C4-2B (cell line): Measurements from ENCODE around the gene FAM186B.
"Not testable (repeated sequence)": the region's sequence is repeated elsewhere in the genome, so short reads cannot be mapped to it uniquely, and the experiment has no call there.

Experiments
- H3K27ac ChIP-seq: fragments of 450-650 bp; 2 replicates; pipeline ENCODE4 v1.5.1; 2017
- CTCF ChIP-seq: fragments of 450-650 bp; conservative IDR thresholded peaks from 2 replicates; pipeline ENCODE4 v1.5.1; 2017; ENCODE audit warnings: mild to moderate bottlenecking
- ZFX ChIP-seq: fragments of 450-650 bp; IDR thresholded peaks from 2 replicates; pipeline ENCODE4 v1.6.1; 2017

Gene FAM186B

GRCh38 chr12:49605539-49605938 is at the start of gene FAM186B:
FAM186B (minus strand) TSS chr12:49605639; CDS start chr12:49605477, 162 bp downstream.
- H3K27ac ChIP-seq: not testable (repeated sequence)

GRCh38 chr12:49654715-49655114 is 49.3 kb upstream of the FAM186B start:
- H3K27ac ChIP-seq: no peak overlapping the region
- TF ChIP-seq ZFX (no peak), CTCF (no peak)

GRCh38 chr12:49652921-49653520 is 47.6 kb upstream of the FAM186B start:
- TF ChIP-seq CTCF: no peak
- no peak for TF ChIP-seq ZFX

GRCh38 chr12:49651855-49652254 is 46.4 kb upstream of the FAM186B start:
- no peak overlapping the region for H3K27ac ChIP-seq
- no peak for TF ChIP-seq CTCF
- no peak for TF ChIP-seq ZFX

More at GRCh38 chr12:49652921-49653520, 47.6 kb upstream of the FAM186B start:
- H3K27ac ChIP-seq: no peak overlapping the region

- H3K27ac ChIP-seq: no peak overlapping the region
- TF ChIP-seq ZFX: no peak
- no peak for TF ChIP-seq CTCF
Measured at GRCh38 chr12:49649892-49650291, 44.5 kb upstream of the FAM186B start.

GRCh38 chr12:49649445-49649844 is 44.0 kb upstream of the FAM186B start:
- H3K27ac ChIP-seq: no peak overlapping the region
- TF ChIP-seq CTCF (no peak), ZFX (no peak)

GRCh38 chr12:49648712-49649003 is 43.2 kb upstream of the FAM186B start:
- no peak overlapping the region for H3K27ac ChIP-seq
- TF ChIP-seq ZFX (no peak), CTCF (no peak)
